Measurements from ENCODE around the gene PHF21A.

DNA sequence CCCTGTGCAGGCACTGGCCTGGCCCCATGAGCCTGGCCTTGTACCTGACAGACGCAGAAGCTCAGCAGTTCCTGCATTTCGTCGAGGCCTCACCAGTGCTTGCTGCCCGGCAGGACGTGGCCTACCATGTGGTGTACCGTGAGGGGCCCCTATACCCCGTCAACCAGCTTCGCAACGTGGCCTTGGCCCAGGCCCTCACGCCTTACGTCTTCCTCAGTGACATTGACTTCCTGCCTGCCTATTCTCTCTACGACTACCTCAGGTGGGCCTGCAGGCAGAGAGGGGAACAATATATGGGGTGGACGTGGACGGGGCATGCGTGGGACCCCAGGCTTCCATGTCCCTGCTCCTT, 193.9 kb downstream of the PHF21A start:
- TF ChIP-seq RFX5 (IDR thresholded peaks at IDR 0.05; ENCODE audit: low read depth, low read length), result no peak
- TF ChIP-seq, protein P1, sequence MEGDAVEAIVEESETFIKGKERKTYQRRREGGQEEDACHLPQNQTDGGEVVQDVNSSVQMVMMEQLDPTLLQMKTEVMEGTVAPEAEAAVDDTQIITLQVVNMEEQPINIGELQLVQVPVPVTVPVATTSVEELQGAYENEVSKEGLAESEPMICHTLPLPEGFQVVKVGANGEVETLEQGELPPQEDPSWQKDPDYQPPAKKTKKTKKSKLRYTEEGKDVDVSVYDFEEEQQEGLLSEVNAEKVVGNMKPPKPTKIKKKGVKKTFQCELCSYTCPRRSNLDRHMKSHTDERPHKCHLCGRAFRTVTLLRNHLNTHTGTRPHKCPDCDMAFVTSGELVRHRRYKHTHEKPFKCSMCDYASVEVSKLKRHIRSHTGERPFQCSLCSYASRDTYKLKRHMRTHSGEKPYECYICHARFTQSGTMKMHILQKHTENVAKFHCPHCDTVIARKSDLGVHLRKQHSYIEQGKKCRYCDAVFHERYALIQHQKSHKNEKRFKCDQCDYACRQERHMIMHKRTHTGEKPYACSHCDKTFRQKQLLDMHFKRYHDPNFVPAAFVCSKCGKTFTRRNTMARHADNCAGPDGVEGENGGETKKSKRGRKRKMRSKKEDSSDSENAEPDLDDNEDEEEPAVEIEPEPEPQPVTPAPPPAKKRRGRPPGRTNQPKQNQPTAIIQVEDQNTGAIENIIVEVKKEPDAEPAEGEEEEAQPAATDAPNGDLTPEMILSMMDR (IDR thresholded peaks at IDR 0.05 in 2 of 3, conservative IDR thresholded peaks at IDR 0.05 in 1 of 3; ENCODE audit: control insufficient read depth in 2 of 3, extremely low read depth in 1 of 3, insufficient read depth in 1 of 3, low read depth in 3 of 3, low read length in 3 of 3), result no peak
- TF ChIP-seq, protein P2, sequence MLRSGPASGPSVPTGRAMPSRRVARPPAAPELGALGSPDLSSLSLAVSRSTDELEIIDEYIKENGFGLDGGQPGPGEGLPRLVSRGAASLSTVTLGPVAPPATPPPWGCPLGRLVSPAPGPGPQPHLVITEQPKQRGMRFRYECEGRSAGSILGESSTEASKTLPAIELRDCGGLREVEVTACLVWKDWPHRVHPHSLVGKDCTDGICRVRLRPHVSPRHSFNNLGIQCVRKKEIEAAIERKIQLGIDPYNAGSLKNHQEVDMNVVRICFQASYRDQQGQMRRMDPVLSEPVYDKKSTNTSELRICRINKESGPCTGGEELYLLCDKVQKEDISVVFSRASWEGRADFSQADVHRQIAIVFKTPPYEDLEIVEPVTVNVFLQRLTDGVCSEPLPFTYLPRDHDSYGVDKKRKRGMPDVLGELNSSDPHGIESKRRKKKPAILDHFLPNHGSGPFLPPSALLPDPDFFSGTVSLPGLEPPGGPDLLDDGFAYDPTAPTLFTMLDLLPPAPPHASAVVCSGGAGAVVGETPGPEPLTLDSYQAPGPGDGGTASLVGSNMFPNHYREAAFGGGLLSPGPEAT (IDR thresholded peaks at IDR 0.05; ENCODE audit: low read depth), result no peak
- no peak for TF ChIP-seq STAT3 (IDR thresholded peaks at IDR 0.05; ENCODE audit: low read depth, low read length)
- no peak for TF ChIP-seq ZBED1 (IDR thresholded peaks at IDR 0.05; ENCODE audit: borderline replicate concordance)
- TF ChIP-seq, protein P3, sequence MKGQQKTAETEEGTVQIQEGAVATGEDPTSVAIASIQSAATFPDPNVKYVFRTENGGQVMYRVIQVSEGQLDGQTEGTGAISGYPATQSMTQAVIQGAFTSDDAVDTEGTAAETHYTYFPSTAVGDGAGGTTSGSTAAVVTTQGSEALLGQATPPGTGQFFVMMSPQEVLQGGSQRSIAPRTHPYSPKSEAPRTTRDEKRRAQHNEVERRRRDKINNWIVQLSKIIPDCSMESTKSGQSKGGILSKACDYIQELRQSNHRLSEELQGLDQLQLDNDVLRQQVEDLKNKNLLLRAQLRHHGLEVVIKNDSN (IDR thresholded peaks at IDR 0.05; ENCODE audit: borderline replicate concordance, extremely low read length, insufficient read depth, low read depth, low read length), result no peak
- TF ChIP-seq, protein P4, sequence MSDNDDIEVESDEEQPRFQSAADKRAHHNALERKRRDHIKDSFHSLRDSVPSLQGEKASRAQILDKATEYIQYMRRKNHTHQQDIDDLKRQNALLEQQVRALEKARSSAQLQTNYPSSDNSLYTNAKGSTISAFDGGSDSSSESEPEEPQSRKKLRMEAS (IDR thresholded peaks at IDR 0.05; ENCODE audit: low read depth, low read length), result no peak
- no peak for TF ChIP-seq RBBP5 (conservative IDR thresholded peaks at IDR 0.05)
- TF ChIP-seq KLF5 (IDR thresholded peaks at IDR 0.05; ENCODE audit: partially characterized antibody), result no peak
- TF ChIP-seq SMARCA5 (IDR thresholded peaks at IDR 0.05), result no peak
- TF ChIP-seq EP300 (IDR thresholded peaks at IDR 0.05; ENCODE audit: borderline replicate concordance in 1 of 2, control insufficient read depth in 1 of 2, low read depth in 2 of 2, low read length in 2 of 2), result no peak

All from GM12878 (cell line).